ENCODE measurements around the gene TAB2. TPM values are rescaled to one million over a fixed set of nuclear protein-coding genes. Genes with fewer than 3 reads are reported as not detected.

Gene TAB2
- total RNA-seq, 4 donors from 2014 or later = 43.6 to 89.9 (median 64.7) TPM

GRCh38 chr6:149337320-149337719, 19.8 kb downstream of the TAB2 start:
- intact Hi-C loops (cut with DNase I; ENCODE audit: low total_unique reads) (no loop called here), in situ Hi-C loops (cut with MboI; ENCODE audit: low pct_ligation_motif_present in 1 of 4, low pct_unique_long_range_greater_than_20kb in 1 of 4, low sequenced_read_pairs in 3 of 4) (no loop called here)
- H3K9me3 ChIP-seq = no peaks in the 10 kb centered on the region
- no peak for DNase-seq
- no peaks in the 10 kb centered on the region for H3K36me3 ChIP-seq
- H3K27me3 ChIP-seq = no peaks in the 10 kb centered on the region
- WGBS, 2 donors (ENCODE audit: low coverage in 1 of 2) = 59% methylated on average over 1 of the region's 1 CpG; no CpG with 5 or more reads in 1 of the 2 donors
- H3K27ac ChIP-seq = no peak overlapping the region
- no peak for TF ChIP-seq POLR2A (IDR thresholded peaks at IDR 0.05)
- TF ChIP-seq POLR2AphosphoS5 (IDR thresholded peaks at IDR 0.05) = no peak
- peaks cover 23 to 81% (median 52%) of the 10 kb centered on the region in 4 donors for H3K4me1 ChIP-seq
- no peak overlapping the region for H3K4me3 ChIP-seq

- WGBS, 2 donors (ENCODE audit: low coverage in 1 of 2) = 62 to 66% methylated on average over 4 of the region's 4 CpGs
- Histone ChIP-seq H3K9me3 (no peaks in the 10 kb centered on the region), H3K27ac (no peak overlapping the region), H3K4me1 (peaks cover 19 to 68% (median 26%) of the 10 kb centered on the region in 4 donors), H3K4me3 (no peak overlapping the region), H3K27me3 (no peaks in the 10 kb centered on the region), H3K36me3 (no peaks in the 10 kb centered on the region)
- TF ChIP-seq EP300 (IDR thresholded peaks at IDR 0.05; ENCODE audit: low read depth) (no peak), POLR2AphosphoS5 (IDR thresholded peaks at IDR 0.05) (no peak), POLR2A (IDR thresholded peaks at IDR 0.05) (no peak), CTCF (IDR thresholded peaks at IDR 0.05) (no peak)
- DNase-seq = no peak
- in situ Hi-C loops (cut with MboI; ENCODE audit: low pct_ligation_motif_present in 1 of 4, low pct_unique_long_range_greater_than_20kb in 1 of 4, low sequenced_read_pairs in 3 of 4) = no loop called here
- intact Hi-C loops (cut with DNase I; ENCODE audit: low total_unique reads) = no loop called here
Observed at GRCh38 chr6:149340200-149340599, 22.7 kb downstream of the TAB2 start.

- H3K9me3 ChIP-seq = no peaks in the 10 kb centered on the region
- H3K4me1 ChIP-seq = peaks cover 3 to 52% (median 15%) of the 10 kb centered on the region in 4 donors
- WGBS, 2 donors (ENCODE audit: low coverage in 1 of 2) = 60 to 62% methylated on average over 1 of the region's 1 CpG
- no peaks in the 10 kb centered on the region for H3K27me3 ChIP-seq
- no peak overlapping the region for H3K27ac ChIP-seq
- DNase-seq = no peak
- in situ Hi-C loops (cut with MboI; ENCODE audit: low pct_ligation_motif_present in 1 of 4, low pct_unique_long_range_greater_than_20kb in 1 of 4, low sequenced_read_pairs in 3 of 4) = no loop called here
- intact Hi-C loops (cut with DNase I; ENCODE audit: low total_unique reads) = no loop called here
- H3K4me3 ChIP-seq = no peak overlapping the region
- H3K36me3 ChIP-seq = no peaks in the 10 kb centered on the region
- no peak for TF ChIP-seq POLR2AphosphoS5 (IDR thresholded peaks at IDR 0.05)
- TF ChIP-seq EP300 (IDR thresholded peaks at IDR 0.05; ENCODE audit: low read depth) = no peak
- TF ChIP-seq POLR2A (IDR thresholded peaks at IDR 0.05) = no peak
- TF ChIP-seq CTCF (IDR thresholded peaks at IDR 0.05) = no peak
Observed at GRCh38 chr6:149342525-149342924, 25.0 kb downstream of the TAB2 start.

GRCh38 chr6:149343501-149343900, 26.0 kb downstream of the TAB2 start:
- Histone ChIP-seq H3K36me3 (no peaks in the 10 kb centered on the region), H3K27ac (no peak overlapping the region), H3K4me1 (peaks cover 3 to 46% (median 15%) of the 10 kb centered on the region in 4 donors), H3K27me3 (no peaks in the 10 kb centered on the region), H3K4me3 (no peak overlapping the region), H3K9me3 (no peaks in the 10 kb centered on the region)
- WGBS, 2 donors (ENCODE audit: low coverage in 1 of 2) = 60 to 98% methylated on average over 1 of the region's 1 CpG
- intact Hi-C loops (cut with DNase I; ENCODE audit: low total_unique reads) = no loop called here
- TF ChIP-seq CTCF (IDR thresholded peaks at IDR 0.05) (no peak), EP300 (IDR thresholded peaks at IDR 0.05; ENCODE audit: low read depth) (no peak)
- no peak for DNase-seq
- in situ Hi-C loops (cut with MboI; ENCODE audit: low pct_ligation_motif_present in 1 of 4, low pct_unique_long_range_greater_than_20kb in 1 of 4, low sequenced_read_pairs in 3 of 4) = no loop called here

- H3K4me1 ChIP-seq = peaks cover 7 to 45% (median 14%) of the 10 kb centered on the region in 4 donors
- TF ChIP-seq POLR2A (IDR thresholded peaks at IDR 0.05) = no peak
- no peak for TF ChIP-seq CTCF (IDR thresholded peaks at IDR 0.05)
- no peak for TF ChIP-seq POLR2AphosphoS5 (IDR thresholded peaks at IDR 0.05)
- TF ChIP-seq EP300 (IDR thresholded peaks at IDR 0.05; ENCODE audit: low read depth) = no peak
Observed at GRCh38 chr6:149346078-149346477, 28.6 kb downstream of the TAB2 start.

More at GRCh38 chr6:149346078-149346477, 28.6 kb downstream of the TAB2 start:
- Histone ChIP-seq H3K36me3 (no peaks in the 10 kb centered on the region), H3K4me3 (no peak overlapping the region), H3K9me3 (no peaks in the 10 kb centered on the region), H3K27me3 (no peaks in the 10 kb centered on the region), H3K27ac (no peak overlapping the region)
- 94 to 95% methylated on average over 3 of the region's 3 CpGs for WGBS, 2 donors (ENCODE audit: low coverage in 1 of 2)
- in situ Hi-C loops (cut with MboI; ENCODE audit: low pct_ligation_motif_present in 1 of 4, low pct_unique_long_range_greater_than_20kb in 1 of 4, low sequenced_read_pairs in 3 of 4) = no loop called here
- intact Hi-C loops (cut with DNase I; ENCODE audit: low total_unique reads) = no loop called here
- DNase-seq = no peak
